Activated CD4-positive, alpha-beta T cell treated with anti-CD3 and anti-CD28 coated beads for 24 hours (primary cell): ENCODE measurements around the gene ACSBG1.

Experiments used
- DNase-seq, 2 donors: peaks; one replicate each; pipeline ENCODE4 v3.0.0-alpha.2; 2020; ENCODE audit warnings: low read depth in 2 of 2

Gene ACSBG1

GRCh38 chr15:78220713-78221112, 13.7 kb downstream of the ACSBG1 start:
- no peak for DNase-seq

GRCh38 chr15:78216276-78217104, 17.9 kb downstream of the ACSBG1 start:
- no peak for DNase-seq

- no peak for DNase-seq
Observed at GRCh38 chr15:78213956-78214355, 20.4 kb downstream of the ACSBG1 start.

- DNase-seq, result no peak
Observed at GRCh38 chr15:78213425-78213750, 21.0 kb downstream of the ACSBG1 start.

- no peak for DNase-seq
Observed at GRCh38 chr15:78212546-78213424, 21.6 kb downstream of the ACSBG1 start.

- no peak for DNase-seq
Observed at GRCh38 chr15:78212008-78212407, 22.4 kb downstream of the ACSBG1 start.

- DNase-seq, result no peak
Observed at GRCh38 chr15:78211189-78211921, 23.0 kb downstream of the ACSBG1 start.

GRCh38 chr15:78210349-78210717, 24.0 kb downstream of the ACSBG1 start:
- no peak for DNase-seq

- no peak for DNase-seq
Observed at GRCh38 chr15:78209646-78210348, 24.6 kb downstream of the ACSBG1 start.

- DNase-seq, result no peak
Observed at GRCh38 chr15:78208887-78209645, 25.3 kb downstream of the ACSBG1 start.

GRCh38 chr15:78208341-78208844, 26.0 kb downstream of the ACSBG1 start:
- DNase-seq, result no peak

- DNase-seq, result no peak
Observed at GRCh38 chr15:78207641-78208340, 26.6 kb downstream of the ACSBG1 start.

GRCh38 chr15:78207110-78207458, 27.3 kb downstream of the ACSBG1 start:
- no peak for DNase-seq

- no peak for DNase-seq
Observed at GRCh38 chr15:78206326-78207109, 27.8 kb downstream of the ACSBG1 start.

GRCh38 chr15:78205856-78206255, 28.5 kb downstream of the ACSBG1 start:
- DNase-seq, result no peak

- no peak for DNase-seq
Observed at GRCh38 chr15:78205337-78205736, 29.0 kb downstream of the ACSBG1 start.

GRCh38 chr15:78204351-78205309, 29.7 kb downstream of the ACSBG1 start:
- DNase-seq, result no peak
